Measurements from ENCODE around the gene KLHL17.

Gene KLHL17

DNA sequence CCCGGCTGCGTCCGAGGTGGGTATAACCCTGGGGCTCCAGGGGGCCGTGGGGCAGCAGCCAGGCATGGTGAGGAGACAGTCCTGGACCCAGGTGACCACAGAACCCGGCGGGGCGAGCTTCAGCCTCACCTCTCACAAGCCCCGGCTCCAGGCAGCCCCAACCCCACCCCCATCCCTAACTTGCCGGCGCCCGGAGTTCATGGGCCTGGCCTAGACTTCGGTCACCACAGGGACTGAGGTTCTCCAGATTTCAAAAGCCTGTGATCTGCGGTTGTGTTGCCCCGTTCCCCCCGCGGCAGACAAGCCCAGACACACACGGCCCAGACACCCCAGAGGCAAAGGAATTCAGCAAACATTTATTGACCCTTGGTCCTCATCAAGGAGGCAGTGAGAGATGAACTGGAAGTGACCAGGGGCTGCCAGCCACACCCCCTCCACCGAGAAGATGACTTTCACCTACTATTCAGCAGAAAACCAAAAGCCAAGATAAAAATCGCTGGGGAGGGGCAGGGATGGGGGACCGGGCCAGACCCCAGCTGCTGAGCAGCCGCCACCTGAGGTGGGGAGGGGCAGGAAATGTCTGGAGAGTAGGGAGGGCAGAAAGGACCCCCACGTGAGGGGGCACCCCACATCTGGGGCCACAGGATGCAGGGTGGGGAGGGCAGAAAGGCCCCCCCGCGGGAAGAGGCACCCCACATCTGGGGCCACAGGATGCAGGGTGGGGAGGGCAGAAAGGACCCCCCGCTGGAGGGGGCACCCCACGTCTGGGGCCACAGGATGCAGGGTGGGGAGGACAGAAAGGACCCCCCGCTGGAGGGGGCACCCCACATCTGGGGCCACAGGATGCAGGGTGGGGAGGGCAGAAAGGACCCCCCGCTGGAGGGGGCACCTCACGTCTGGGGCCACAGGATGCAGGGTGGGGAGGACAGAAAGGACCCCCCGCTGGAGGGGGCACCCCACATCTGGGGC, 35.6 kb downstream of the KLHL17 start:
- peaks cover 8 to 12% of the 10 kb centered on the region in 2 donors for H3K27me3 ChIP-seq (ENCODE audit: control insufficient read depth in 2 of 2, insufficient read depth in 2 of 2, low read length in 2 of 2)
- no peak overlapping the region for H3K4me3 ChIP-seq (ENCODE audit: low read length in 2 of 2)
- no peak overlapping the region for H3K27ac ChIP-seq (ENCODE audit: low read depth in 2 of 2, low read length in 2 of 2)
- peaks cover 0 to 4% of the 10 kb centered on the region in 2 donors for H3K9me3 ChIP-seq (ENCODE audit: control insufficient read depth in 2 of 2, low read length in 2 of 2)
- H3K4me1 ChIP-seq (ENCODE audit: control insufficient read depth in 2 of 2, insufficient read depth in 2 of 2, low read length in 2 of 2), result peaks cover 6 to 8% of the 10 kb centered on the region in 2 donors
- no peak overlapping the region for H3K9ac ChIP-seq (ENCODE audit: low read depth in 1 of 2, low read length in 2 of 2)
- H3K36me3 ChIP-seq (ENCODE audit: control insufficient read depth in 2 of 2, insufficient read depth in 2 of 2, low read length in 2 of 2), result no peaks in the 10 kb centered on the region

DNA sequence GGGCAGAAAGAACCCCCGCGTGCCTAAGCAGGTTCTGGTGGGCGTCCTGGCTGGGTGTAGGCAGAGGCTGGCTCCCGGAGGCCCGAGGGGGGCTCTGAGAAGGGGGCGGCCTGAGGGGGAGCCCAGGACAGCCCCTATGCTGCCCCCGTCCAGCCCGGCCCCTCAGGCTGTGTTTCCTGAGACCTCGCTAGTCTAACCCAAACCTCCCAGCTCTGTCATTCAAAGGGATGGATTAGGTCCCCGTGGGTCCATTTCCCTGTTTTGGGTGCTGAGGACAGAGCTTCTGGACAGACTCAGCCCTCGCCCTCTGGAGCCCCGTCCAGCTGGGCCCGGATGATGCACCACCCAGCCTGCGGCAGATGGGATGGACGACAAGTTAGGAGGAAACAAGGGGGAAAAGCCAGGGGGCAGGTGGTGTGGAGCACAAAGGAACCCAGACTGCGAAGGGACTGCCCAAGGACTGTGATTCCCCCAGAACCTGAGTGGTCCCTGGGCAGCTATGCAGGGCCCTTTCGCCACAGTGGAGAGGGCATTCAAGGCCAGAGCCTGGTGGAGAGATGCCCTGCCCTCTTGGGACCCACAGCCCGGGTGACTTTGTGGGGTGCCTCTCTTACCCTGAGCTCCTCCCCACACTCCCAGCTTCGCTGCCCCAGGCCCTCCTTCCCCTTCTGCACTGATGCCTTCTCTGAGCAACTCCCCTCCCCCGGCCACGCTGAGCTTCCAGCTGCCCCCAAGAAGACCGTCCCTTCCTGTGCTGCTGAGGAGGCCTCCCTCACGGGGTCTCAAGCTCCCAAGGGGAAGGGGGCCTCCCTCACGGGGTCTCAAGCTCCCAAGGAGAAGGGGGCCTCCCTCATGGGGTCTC, 36.7 kb downstream of the KLHL17 start:
- H3K9me3 ChIP-seq (ENCODE audit: control insufficient read depth in 2 of 2, low read length in 2 of 2), result no peaks in the 10 kb centered on the region
- H3K9ac ChIP-seq (ENCODE audit: low read depth in 1 of 2, low read length in 2 of 2), result no peak overlapping the region
- no peaks in the 10 kb centered on the region for H3K36me3 ChIP-seq (ENCODE audit: control insufficient read depth in 2 of 2, insufficient read depth in 2 of 2, low read length in 2 of 2)
- H3K4me3 ChIP-seq (ENCODE audit: low read length in 2 of 2), result no peak overlapping the region
- H3K4me1 ChIP-seq (ENCODE audit: control insufficient read depth in 2 of 2, insufficient read depth in 2 of 2, low read length in 2 of 2), result peaks cover 7 to 12% of the 10 kb centered on the region in 2 donors
- peaks cover 14 to 16% of the 10 kb centered on the region in 2 donors for H3K27me3 ChIP-seq (ENCODE audit: control insufficient read depth in 2 of 2, insufficient read depth in 2 of 2, low read length in 2 of 2)
- no peak overlapping the region for H3K27ac ChIP-seq (ENCODE audit: low read depth in 2 of 2, low read length in 2 of 2)

- Histone ChIP-seq H3K9ac (ENCODE audit: low read depth in 1 of 2, low read length in 2 of 2) (no peak overlapping the region), H3K27me3 (ENCODE audit: control insufficient read depth in 2 of 2, insufficient read depth in 2 of 2, low read length in 2 of 2) (peaks cover 14 to 16% of the 10 kb centered on the region in 2 donors), H3K36me3 (ENCODE audit: control insufficient read depth in 2 of 2, insufficient read depth in 2 of 2, low read length in 2 of 2) (no peaks in the 10 kb centered on the region), H3K4me3 (ENCODE audit: low read length in 2 of 2) (no peak overlapping the region), H3K4me1 (ENCODE audit: control insufficient read depth in 2 of 2, insufficient read depth in 2 of 2, low read length in 2 of 2) (peaks cover 7 to 12% of the 10 kb centered on the region in 2 donors), H3K9me3 (ENCODE audit: control insufficient read depth in 2 of 2, low read length in 2 of 2) (no peaks in the 10 kb centered on the region), H3K27ac (ENCODE audit: low read depth in 2 of 2, low read length in 2 of 2) (no peak overlapping the region)
Observed at GRCh38 chr1:997713-997992, 37.3 kb downstream of the KLHL17 start.

GRCh38 chr1:997993-998744, 37.8 kb downstream of the KLHL17 start:
- no peaks in the 10 kb centered on the region for H3K9me3 ChIP-seq (ENCODE audit: control insufficient read depth in 2 of 2, low read length in 2 of 2)
- H3K27me3 ChIP-seq (ENCODE audit: control insufficient read depth in 2 of 2, insufficient read depth in 2 of 2, low read length in 2 of 2), result peaks cover 14 to 16% of the 10 kb centered on the region in 2 donors
- no peak overlapping the region for H3K4me3 ChIP-seq (ENCODE audit: low read length in 2 of 2)
- H3K4me1 ChIP-seq (ENCODE audit: control insufficient read depth in 2 of 2, insufficient read depth in 2 of 2, low read length in 2 of 2), result peaks cover 7 to 12% of the 10 kb centered on the region in 2 donors
- H3K27ac ChIP-seq (ENCODE audit: low read depth in 2 of 2, low read length in 2 of 2), result no peak overlapping the region
- no peak overlapping the region for H3K9ac ChIP-seq (ENCODE audit: low read depth in 1 of 2, low read length in 2 of 2)
- no peaks in the 10 kb centered on the region for H3K36me3 ChIP-seq (ENCODE audit: control insufficient read depth in 2 of 2, insufficient read depth in 2 of 2, low read length in 2 of 2)

DNA sequence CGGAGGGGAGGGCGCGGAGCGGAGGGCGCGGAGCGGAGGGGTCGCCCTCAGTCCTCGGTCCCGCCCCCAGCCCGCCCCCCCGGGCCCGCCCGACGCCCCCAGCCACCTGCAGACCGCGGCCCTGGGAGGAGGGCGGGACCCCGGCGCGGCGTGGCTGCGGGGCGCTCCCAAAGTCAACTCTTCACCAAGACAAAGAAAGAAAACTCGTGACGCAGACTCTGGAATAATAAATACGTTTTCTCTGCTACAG, 38.3 kb downstream of the KLHL17 start:
- peak overlapping the region in 1 of 2 donors; percentile 32 for H3K27ac ChIP-seq (ENCODE audit: low read depth in 2 of 2, low read length in 2 of 2)
- no peaks in the 10 kb centered on the region for H3K9me3 ChIP-seq (ENCODE audit: control insufficient read depth in 2 of 2, low read length in 2 of 2)
- H3K9ac ChIP-seq (ENCODE audit: low read depth in 1 of 2, low read length in 2 of 2), result peak overlapping the region in 1 of 2 donors; percentile 78
- H3K27me3 ChIP-seq (ENCODE audit: control insufficient read depth in 2 of 2, insufficient read depth in 2 of 2, low read length in 2 of 2), result peaks cover 14 to 19% of the 10 kb centered on the region in 2 donors
- H3K36me3 ChIP-seq (ENCODE audit: control insufficient read depth in 2 of 2, insufficient read depth in 2 of 2, low read length in 2 of 2), result no peaks in the 10 kb centered on the region
- H3K4me1 ChIP-seq (ENCODE audit: control insufficient read depth in 2 of 2, insufficient read depth in 2 of 2, low read length in 2 of 2), result peaks cover 7 to 12% of the 10 kb centered on the region in 2 donors
- H3K4me3 ChIP-seq (ENCODE audit: low read length in 2 of 2), result peak overlapping the region; percentile 57 to 66

- H3K9ac ChIP-seq (ENCODE audit: low read depth in 1 of 2, low read length in 2 of 2), result peak overlapping the region; percentile 14 to 78
- peaks cover 7 to 12% of the 10 kb centered on the region in 2 donors for H3K4me1 ChIP-seq (ENCODE audit: control insufficient read depth in 2 of 2, insufficient read depth in 2 of 2, low read length in 2 of 2)
- no peaks in the 10 kb centered on the region for H3K9me3 ChIP-seq (ENCODE audit: control insufficient read depth in 2 of 2, low read length in 2 of 2)
- H3K27me3 ChIP-seq (ENCODE audit: control insufficient read depth in 2 of 2, insufficient read depth in 2 of 2, low read length in 2 of 2), result peaks cover 15 to 21% of the 10 kb centered on the region in 2 donors
- no peaks in the 10 kb centered on the region for H3K36me3 ChIP-seq (ENCODE audit: control insufficient read depth in 2 of 2, insufficient read depth in 2 of 2, low read length in 2 of 2)
- H3K27ac ChIP-seq (ENCODE audit: low read depth in 2 of 2, low read length in 2 of 2), result peak overlapping the region; percentile 51 to 88
- peak overlapping the region; percentile 57 to 66 for H3K4me3 ChIP-seq (ENCODE audit: low read length in 2 of 2)
Observed at GRCh38 chr1:998995-999724, 38.8 kb downstream of the KLHL17 start.

- H3K4me3 ChIP-seq (ENCODE audit: low read length in 2 of 2), result peak within 1 kb of the TSS; percentile 59 to 66
- peak within 1 kb of the TSS; percentile 88 to 91 for H3K27ac ChIP-seq (ENCODE audit: low read depth in 2 of 2, low read length in 2 of 2)
- H3K27me3 ChIP-seq (ENCODE audit: control insufficient read depth in 2 of 2, insufficient read depth in 2 of 2, low read length in 2 of 2), result peaks cover 22% of the 10 kb centered on the region in 2 donors
- H3K9ac ChIP-seq (ENCODE audit: low read depth in 1 of 2, low read length in 2 of 2), result peak within 1 kb of the TSS; percentile 47 to 78
- H3K36me3 ChIP-seq (ENCODE audit: control insufficient read depth in 2 of 2, insufficient read depth in 2 of 2, low read length in 2 of 2), result no peaks in the 10 kb centered on the region
- H3K9me3 ChIP-seq (ENCODE audit: control insufficient read depth in 2 of 2, low read length in 2 of 2), result no peaks in the 10 kb centered on the region
- H3K4me1 ChIP-seq (ENCODE audit: control insufficient read depth in 2 of 2, insufficient read depth in 2 of 2, low read length in 2 of 2), result peaks cover 9 to 16% of the 10 kb centered on the region in 2 donors
Observed at GRCh38 chr1:999725-1000356, 39.5 kb downstream of the KLHL17 start, which contains the start of gene HES4. Gene HES4 (minus strand): TSS chr1:1000097. CDS start chr1:999973, 124 bp downstream.

DNA sequence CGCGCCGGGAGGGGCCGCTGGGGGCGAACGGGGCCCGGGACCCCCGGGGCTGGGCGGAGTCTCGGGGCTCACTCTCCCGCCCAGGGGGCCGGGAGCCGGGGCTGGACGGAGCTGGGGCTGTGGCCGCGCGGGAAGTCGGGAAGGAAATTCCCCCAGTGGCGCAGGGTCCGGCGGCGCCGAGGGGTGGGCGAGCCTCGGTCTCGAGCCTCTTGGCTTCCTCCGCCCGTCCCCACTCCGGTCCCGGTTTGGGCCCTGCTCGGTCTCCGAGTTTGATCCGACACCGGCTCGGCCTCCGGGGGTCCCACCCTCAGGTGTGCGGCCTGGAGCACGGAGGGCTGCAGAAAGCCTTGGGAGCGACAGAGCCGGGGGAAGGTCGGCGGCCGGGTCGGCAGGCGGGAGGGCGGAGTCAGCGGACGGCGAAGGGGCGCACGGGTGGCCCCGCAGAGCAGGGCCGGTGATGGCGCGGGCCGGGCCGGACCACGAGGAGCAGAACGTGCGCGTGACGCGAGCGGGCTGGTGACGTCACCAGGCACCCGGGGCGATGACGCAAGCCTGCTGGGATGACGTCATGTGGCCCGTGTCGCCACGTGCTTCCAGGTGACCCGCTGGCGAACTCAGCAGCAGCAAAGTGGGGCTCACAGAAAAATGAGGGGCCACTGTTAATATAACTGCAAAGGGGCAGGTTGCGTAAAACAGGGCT, 40.1 kb downstream of the KLHL17 start:
- Histone ChIP-seq H3K4me3 (ENCODE audit: low read length in 2 of 2) (peak overlapping the region; percentile 59 to 66), H3K4me1 (ENCODE audit: control insufficient read depth in 2 of 2, insufficient read depth in 2 of 2, low read length in 2 of 2) (peaks cover 16 to 23% of the 10 kb centered on the region in 2 donors), H3K9me3 (ENCODE audit: control insufficient read depth in 2 of 2, low read length in 2 of 2) (no peaks in the 10 kb centered on the region), H3K36me3 (ENCODE audit: control insufficient read depth in 2 of 2, insufficient read depth in 2 of 2, low read length in 2 of 2) (no peaks in the 10 kb centered on the region), H3K9ac (ENCODE audit: low read depth in 1 of 2, low read length in 2 of 2) (peak overlapping the region; percentile 47 to 78), H3K27ac (ENCODE audit: low read depth in 2 of 2, low read length in 2 of 2) (peak overlapping the region; percentile 88 to 91), H3K27me3 (ENCODE audit: control insufficient read depth in 2 of 2, insufficient read depth in 2 of 2, low read length in 2 of 2) (peaks cover 22% of the 10 kb centered on the region in 2 donors)
